SHP77 treated with DMSO at 0.1 percent for 48 hours (cell line): ENCODE data around the gene RHPN2.
"Not testable (repeated sequence)": the region's sequence is repeated elsewhere in the genome, so short reads cannot be mapped to it uniquely, and the experiment has no call there.

Experiments
- DNase-seq: peaks from one replicate; lab custom pipeline; 2025; lab: John Stamatoyannopoulos, UW

RHPN2 gene

DNA sequence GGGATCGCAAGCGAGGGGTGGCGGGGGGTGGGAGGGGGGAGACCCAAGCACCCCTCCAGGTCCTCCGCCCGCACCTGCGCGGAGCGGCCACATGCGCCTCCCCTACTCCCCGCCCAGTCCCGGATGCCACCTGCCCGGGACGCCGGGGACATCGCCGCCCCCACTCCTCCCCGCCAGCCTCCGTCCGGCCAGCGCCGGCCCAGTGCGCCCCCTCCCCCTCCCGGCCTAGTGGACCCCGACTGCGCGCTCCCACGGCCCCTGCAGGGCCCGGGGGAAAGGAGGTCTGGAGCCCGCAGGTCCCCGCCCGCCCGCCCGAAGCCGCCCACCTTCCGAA lies 263 bp downstream of the RHPN2 start:
- no peak for DNase-seq

DNA sequence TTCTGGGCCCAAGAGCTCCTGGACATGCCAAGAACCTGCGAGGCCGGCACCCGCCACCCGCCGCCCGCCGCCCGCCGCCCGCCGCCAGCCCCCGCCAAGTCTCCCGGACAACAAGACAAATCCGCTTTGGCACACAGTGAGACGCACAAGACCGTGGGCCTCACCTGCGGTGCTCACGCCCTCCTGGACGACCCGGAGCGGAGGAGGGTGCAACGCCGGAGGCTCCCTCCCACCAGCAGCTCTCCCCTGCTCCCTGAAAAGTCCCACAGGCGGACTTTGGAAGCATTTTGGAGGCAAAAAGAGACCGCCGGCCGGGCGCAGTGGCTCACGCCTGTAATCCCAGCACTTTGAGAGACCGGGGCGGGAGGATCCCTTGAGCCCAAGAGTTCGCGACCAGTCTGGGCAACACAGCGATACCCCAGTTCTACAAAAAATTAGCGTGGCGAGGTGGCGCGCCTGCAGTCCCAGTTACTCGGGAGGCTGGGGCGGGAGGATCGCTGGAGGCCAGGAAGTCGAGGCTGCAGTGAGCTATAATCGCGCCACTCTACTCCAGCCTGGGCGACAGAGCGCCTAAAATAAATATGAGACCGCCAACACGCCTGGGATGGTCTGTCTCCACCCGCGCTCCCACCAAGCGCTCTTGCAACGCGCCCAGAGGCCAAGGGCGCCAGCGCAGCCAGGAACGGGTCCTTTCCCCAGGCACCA lies 783 bp downstream of the RHPN2 start:
- DNase-seq = no peak

DNA sequence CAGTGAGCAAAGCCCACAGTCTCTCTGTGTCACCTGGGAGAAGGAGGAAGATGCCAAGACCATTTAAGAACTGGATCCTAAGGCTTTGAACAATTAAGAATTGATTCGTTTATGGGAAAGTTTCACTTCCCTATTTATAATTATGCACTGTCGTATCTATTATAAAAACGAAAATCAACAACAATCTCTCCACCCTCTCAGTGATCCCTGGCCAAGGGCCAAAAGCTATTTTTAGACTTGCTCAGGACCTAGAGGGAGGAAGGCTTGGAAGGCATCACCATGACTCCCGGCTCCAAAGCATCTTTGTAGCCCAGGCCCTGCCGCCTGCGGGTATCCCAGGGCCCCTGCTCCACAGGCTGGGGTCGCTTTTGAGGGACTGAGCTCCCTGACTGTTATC lies 1.3 kb downstream of the RHPN2 start:
- DNase-seq = no peak

DNA sequence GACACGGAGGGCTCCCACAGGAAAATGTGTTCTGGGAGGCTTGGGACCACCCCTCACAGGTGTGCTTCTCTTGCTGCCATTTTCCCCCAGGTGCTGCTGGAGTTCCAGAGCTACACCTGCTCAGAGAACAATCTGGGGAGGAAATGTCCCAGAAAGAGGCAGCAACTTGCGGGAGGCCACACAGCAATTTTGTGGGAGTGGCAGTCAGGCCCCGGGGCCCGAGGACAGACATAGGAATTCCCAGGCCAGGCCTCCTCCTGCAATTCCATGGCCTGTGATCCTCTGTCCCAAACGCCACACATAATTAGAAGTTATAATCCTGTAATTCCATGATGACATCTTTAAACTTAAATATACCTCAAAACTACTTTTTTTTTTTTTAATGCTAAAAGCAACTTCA lies 1.8 kb downstream of the RHPN2 start:
- no peak for DNase-seq

DNA sequence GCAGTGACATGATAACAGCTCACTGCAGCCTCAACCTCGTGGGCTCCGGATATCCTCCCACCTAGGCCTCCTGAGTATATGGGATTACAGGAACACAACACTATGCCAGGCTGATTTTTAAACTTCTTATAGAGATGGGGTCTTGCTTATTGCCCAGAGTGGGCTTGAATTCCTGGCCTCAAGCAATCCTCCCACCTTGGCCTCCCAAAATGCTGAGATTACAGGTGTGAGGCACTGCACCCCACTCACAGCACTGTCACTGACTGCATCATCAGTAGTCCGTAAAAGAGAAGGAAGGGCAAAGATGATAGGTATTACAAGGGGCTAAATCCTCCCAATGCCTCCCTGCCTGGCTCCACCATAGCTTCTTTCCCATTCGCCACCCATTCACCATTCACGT lies 4.1 kb downstream of the RHPN2 start:
- no peak for DNase-seq

DNA sequence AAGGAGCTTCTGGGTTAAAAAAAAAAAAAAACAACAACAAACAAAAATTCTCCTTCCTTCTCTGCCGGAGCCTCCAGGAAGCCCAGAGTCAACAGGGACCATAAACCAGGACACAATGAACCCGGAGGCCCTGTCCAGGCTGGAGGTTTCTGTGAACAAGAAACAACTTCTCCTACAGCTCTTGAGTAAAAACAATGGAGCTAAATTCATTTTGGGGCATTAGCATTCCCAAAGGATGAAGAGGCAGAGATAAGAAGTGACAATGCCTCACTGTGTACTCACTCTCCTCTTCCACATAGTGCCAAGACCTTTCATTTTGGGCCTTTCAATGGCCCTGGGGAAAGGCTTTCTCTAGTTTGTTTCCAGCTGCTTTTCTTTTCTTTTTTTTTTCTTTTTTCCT lies 9.0 kb downstream of the RHPN2 start:
- DNase-seq = no peak

DNA sequence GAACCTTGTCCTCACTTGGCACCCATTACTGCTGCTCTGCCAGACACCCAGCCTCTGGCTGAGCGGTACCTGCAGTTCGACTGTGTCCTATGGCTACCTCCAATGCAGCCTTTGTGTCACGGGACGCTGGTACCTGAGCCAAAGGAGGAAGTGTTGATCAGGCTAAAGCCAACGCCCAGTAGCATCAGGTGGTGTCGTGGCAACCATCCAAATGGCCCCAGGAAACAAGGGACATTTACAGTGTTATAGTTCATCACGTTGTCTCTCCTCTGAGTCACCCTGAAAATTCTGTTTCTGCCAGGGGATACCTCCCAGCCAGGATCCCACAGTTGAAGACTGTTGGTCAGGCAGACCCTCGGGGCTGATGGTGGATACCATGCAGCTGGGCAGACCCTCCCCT lies 10.1 kb downstream of the RHPN2 start:
- no peak for DNase-seq

DNA sequence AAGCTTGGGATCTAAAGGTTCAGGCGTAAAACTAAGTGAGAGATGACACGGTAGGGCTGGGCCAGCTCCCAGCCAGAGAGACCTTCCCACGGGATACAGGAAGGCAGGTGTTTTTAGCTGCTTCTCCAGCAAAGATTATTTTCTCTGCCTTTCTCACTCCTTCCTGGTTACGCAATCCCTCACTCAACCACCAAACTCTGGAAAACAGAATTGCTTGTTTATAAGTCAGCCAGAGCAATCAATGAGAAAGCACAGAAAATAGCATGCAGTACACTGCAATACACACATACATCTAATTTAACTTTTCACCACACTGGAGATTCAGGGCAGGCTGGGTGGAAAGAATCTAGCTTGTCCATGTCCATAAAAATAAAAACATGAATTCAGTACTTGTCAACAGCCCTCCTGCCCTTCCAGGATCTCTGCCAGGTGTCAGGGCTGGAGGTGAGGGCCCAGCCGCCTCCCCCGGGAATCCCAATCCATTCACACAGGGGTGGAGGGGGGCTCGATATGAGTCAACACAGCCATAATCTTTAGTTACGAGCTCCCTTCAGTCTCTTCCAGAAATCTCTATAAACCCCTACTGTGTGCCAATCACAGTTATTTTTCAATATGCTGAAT lies 12.2 kb downstream of the RHPN2 start:
- DNase-seq = no peak

DNA sequence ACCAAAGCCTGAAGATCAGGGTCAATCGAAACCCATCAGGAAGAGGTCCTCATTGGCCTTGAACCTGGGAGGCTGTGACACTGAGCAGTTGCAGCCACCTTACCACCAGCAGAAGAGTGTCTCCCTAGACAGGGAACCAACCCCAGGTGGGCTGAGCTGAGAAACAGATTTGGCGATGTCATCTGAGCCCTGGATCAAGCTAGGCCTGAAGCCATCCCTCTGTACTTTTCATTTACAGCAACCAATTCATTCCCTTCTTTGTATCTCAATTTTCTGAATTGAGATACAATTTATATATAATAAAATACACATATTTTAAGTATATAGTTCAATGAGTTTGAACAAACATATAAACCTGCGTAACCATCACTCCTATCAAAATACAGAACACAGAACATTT lies 14.6 kb downstream of the RHPN2 start:
- no peak for DNase-seq

DNA sequence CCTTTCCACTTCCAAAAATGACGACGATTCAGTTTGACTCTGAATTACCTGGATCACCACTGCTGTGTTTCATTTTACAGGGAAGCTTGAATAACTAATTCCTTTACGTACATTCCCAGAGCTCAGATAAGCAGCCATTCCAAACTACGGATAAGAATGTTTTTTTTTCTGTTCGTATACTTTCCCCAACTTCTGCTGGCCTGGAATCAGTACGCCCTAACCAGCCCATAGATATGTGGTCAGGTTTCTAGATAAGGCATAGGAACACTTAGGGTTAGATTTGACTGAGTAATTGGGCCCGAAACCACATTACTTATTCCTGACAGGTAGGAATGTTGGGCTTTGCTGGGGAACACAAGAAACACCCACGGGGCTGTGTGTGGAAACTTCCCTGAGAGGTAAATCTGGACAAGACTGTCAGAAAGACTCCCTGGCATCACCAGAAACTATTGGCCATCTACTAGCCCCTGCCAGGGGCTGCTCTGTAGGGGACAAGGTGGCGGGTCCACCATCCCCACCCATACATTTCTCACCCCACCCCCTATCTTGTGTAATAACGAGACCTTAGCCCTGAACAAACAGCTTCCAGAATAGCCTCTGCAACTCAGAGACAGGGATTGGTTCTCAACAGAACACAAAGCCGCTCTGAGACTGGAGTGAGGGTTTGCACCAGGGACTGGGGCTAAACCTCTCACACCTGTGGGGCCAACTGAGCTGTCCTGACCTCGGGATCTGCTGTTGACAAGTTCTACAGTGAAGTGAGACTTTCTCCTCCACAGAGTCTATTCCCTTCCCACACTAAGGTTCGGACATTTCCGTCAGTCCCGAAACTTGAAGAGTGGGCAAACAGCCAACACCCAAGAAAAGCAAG lies 15.6 kb downstream of the RHPN2 start:
- no peak for DNase-seq

DNA sequence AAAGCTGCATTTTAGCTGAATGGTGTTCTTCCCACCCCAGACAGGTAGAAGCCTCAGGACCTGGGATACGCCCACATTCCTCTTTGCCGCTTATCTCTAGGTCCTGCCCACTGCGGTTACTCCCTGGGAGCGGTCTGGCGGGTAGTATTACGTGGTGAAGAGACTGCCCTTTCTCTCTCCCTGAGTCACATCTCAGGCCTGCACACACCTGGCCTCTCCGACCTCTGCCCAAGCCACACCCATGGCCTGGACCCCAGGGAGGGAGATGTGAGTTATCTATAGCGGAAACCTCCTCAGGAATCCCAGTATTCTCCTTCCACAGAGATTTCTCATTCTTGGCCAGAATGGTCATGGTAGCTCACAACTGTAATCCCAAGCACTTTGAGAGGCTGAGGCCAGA lies 17.3 kb downstream of the RHPN2 start:
- DNase-seq = no peak

DNA sequence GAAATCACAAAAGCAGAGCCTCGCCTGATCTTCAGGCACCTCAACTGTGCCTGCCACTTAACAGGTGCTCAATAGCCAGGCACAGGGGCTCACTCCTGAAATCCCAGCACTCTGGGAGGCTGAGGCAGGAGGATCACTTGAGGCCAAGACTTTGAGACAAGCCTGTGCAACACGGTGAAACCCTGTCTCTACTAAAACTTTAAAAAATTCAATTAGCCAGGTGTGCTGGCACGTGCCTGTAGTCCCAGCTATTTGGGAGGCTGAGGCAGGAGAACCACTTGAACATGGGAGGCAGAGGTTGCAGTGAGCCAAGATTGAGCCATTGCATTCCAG lies 22.9 kb downstream of the RHPN2 start:
- DNase-seq = not testable (repeated sequence)

DNA sequence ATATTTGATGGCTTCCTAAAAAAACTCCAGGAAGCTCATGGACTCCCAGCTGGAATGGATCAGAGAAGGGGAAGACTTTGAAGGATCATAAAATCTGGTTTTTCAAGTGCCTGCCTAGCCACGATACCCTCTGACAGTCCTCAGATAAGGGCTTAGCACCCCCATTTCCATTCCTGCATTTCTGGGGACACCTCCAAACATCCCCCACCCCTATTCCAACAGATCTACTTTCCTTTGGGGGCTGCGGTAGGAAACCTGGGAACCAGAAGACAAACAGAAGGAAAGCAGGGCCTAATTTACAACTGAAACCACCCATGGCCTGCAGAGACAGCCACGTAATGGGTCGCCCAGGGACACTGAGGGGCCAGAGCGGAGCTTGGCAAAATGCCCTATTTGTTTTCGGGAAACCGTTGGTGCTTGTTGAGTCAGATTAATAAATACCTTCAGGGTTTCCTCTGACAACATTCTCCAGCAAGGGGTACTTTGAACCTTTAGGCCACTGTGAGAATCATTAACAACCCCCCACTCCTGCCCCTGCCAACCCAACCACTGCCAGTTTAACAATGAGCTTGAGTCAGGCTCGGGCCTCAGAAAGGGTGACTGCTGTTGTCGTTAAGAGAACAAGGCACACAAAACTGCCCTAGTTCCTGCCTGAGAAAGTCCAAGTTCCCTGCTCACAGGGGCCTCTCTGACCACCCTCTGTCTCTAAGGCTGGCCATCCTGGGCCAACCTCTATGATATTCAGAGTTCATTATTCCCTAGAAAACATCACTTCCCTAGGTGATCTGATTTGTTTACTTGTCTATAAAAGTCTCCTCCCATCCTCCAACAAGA lies 23.5 kb downstream of the RHPN2 start:
- DNase-seq = no peak

DNA sequence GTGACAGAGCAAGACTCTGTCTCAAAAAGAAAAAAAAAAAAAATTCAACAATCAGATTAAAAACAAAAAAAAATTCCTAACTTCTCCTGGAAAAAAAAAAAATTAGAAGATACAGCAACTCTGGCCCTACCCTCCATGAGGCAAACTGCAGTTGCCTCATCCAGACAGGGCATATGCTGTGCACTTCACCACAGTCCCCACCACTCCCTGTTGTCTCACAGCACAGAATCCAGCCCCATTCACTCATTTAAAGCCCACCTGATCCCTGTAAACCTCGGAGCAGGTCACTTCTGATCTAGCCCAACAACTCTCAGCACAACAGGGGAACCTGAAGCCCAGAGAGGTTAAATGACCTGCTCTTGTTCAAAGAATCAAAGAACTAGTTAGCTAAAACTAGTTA lies 24.9 kb downstream of the RHPN2 start:
- no peak for DNase-seq

DNA sequence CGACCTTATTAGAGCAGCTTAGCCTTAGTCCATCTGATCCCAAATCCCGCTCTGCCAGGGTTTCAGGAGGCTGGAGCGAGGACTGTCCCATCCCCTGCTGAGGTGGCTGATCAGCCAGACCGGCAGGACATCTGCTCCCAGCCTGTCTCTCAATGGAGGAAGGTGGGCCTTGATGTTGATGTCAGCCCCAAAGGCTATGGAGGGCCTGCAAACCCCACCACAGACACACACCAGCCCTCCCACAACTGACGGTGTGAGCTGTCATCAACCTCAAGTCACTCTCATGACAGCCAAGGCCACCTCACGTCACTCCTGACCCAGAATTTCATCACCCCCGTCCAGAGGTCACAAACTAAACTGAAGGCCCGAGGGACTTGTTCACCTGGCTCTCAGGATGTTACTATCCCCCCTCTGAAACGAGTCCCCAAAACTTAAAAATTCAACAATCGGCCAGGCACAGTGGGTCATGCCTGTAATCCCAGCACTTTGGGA lies 25.5 kb downstream of the RHPN2 start:
- DNase-seq = no peak

DNA sequence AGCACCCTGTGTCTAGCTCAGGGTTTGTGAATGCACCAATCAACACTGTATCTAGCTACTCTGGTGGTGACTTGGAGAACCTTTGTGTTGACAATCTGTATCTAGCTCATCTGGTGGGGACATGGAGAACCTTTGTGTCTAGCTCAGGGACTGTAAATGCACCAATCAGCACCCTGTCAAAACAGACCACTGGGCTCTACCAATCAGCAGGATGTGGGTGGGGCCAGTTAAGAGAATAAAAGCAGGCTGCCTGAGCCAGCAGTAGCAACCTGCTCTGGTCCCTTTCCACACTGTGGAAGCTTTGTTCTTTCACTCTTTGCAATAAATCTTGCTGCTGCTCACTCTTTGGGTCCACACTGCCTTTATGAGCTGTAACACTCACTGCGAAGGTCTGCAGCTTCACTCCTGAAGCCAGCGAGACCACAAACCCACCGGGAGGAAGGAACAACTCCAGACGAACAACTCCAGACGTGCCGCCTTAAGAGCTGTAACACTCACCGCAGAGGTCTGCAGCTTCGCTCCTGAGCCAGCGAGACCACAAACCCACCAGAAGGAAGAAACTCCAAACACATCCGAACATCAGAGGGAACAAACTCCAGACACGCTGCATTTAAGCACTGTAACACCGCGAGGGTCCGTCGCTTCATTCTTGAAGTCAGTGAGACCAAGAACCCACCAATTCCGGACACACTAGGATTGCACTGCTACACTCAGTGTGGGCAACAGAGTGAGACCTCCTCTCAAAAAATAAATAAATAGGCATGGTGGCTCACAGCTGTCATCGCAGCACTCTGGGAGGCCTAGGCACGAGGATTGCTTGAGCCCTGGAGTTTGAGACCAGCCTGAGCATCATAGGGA lies 27.3 kb downstream of the RHPN2 start:
- DNase-seq = not testable (repeated sequence)

DNA sequence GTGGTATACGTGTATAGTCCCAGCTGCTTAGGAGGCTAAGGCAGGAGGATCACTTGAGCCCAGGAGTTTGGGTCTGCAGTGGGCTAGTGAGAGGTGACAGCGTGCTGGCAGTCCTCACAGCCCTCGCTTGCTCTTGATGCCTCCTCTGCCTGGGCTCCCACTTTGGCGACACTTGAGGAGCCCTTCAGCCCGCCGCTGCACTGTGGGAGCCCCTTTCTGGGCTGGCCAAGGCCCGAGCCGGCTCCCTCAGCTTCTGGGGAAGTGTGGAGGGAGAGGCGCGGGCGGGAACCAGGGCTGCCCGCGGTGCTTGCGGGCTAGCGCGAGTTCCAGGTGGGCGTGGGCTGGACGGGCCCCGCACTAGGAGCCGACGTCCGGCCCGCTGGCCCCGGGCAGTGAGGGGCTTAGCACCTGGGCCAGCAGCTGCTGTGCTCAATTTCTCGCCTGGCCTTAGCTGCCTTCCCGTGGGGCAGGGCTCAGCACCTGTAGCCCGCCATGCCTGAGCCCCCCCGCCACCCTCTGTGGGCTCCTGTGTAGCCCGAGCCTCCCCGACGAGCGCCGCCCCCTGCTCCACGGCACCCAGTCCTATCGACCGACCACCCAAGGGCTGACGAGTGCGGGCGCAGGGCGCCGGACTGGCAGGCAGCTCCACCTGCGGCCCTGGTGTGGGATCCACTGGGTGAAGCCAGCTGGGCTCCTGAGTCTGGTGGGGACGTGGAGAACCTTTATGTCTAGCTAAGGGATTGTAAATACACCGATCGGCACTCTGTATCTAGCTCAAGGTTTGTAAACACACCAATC lies 28.1 kb downstream of the RHPN2 start:
- not testable (repeated sequence) for DNase-seq

DNA sequence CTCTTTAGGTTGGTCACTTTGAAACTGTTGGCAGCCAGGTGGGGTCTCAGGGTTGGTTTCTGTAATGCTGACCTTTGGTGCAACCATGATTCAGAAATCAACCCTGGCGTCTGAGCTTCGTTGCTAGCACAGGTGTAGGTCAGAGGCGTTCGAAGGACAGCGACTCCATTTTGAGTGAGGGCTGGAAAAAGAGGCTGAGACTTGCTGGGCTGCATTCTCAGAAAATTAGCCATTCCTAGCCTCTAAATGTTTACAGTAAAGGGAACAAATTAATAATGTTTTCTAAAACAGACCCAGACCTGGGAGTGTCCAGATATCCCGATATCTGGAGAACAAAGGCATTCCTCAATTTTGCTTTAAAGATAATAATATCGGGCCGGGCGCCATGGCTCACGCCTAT lies 29.2 kb downstream of the RHPN2 start:
- DNase-seq = no peak

DNA sequence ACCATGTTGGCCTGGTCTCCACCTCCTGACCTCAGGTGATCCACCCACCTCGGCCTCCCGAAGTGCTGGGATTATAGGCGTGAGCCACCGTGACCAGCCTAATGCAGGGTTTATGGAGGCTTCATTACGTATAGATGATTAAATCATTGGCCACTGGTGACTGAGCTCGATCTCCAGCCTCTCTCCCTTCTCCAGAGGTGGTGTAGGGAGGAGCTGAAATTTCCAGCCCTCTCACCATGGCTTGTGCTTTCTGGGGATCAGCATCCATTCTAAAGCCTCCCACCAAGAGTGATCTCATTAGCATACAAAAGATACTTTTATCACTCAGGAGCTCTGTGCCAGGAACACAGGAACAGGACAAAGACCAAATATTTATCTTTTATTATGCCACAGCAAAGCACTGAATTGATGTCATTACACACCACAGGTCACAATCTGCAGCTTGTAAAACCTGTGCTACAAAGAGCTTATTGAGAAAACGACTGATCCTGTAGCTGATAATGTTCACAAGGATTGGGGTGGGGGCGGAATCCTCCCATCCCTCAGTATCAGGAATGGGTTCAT lies 32.4 kb downstream of the RHPN2 start:
- DNase-seq = no peak

DNA sequence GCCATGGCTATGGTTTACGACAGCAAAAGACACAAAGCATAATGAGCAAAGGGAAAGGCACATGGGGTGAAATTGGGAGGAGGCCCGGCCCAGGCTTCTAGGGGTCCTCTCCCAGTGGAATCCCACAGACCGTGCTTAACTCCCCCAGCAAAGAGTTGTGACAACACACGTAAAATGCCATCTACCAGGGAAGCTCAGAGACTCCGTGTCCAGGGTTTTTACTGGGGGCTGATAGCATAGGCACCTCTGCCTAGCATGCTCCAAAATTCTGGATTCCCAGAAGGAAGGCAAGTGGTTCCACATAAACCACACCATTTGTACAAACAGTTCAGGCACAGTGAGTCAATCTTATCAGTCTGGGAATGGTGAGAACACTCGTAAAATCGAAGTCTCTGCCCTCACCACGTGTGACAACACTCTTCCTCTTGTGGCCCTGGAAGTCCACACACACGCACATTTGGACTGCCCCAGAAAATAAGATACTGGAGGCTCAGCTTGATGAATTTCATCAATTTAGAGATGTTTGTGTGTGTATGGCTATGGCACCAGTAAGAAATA lies 34.9 kb downstream of the RHPN2 start:
- DNase-seq = no peak
